ENCODE measurements around the gene GRM7. TPM values are rescaled to one million over a fixed set of nuclear protein-coding genes. Genes with fewer than 3 reads are reported as not detected.

Gene GRM7
- total RNA-seq, 6 experiments from 2014 or later, result not detected

DNA sequence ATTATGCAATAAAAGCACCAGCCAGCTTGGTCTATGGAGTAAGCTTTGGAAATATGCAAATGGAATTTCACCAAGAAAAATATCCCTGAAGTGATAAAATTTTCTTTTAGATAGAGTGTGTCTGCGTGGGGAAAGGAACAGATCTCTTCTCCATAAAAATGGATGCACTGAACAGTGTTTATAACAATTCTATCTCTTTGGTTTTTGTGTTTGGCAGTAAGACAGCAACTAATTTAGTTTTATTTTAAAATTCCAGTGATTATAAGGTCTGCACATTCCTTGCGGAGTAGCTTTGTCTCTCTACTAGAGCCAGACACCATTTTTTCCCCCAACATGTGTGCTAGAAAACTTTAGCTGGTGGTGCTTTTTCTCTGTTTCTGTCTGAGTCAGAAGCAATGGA, 712.4 kb downstream of the GRM7 start:
- H3K9me3 Mint-ChIP-seq, result peaks cover 54% of the 10 kb centered on the region
- TF ChIP-seq, protein P1, sequence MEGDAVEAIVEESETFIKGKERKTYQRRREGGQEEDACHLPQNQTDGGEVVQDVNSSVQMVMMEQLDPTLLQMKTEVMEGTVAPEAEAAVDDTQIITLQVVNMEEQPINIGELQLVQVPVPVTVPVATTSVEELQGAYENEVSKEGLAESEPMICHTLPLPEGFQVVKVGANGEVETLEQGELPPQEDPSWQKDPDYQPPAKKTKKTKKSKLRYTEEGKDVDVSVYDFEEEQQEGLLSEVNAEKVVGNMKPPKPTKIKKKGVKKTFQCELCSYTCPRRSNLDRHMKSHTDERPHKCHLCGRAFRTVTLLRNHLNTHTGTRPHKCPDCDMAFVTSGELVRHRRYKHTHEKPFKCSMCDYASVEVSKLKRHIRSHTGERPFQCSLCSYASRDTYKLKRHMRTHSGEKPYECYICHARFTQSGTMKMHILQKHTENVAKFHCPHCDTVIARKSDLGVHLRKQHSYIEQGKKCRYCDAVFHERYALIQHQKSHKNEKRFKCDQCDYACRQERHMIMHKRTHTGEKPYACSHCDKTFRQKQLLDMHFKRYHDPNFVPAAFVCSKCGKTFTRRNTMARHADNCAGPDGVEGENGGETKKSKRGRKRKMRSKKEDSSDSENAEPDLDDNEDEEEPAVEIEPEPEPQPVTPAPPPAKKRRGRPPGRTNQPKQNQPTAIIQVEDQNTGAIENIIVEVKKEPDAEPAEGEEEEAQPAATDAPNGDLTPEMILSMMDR (IDR thresholded peaks at IDR 0.05), result no peak
- no peaks in the 10 kb centered on the region; the same call in 1 of the 2 replicates for H3K27me3 Mint-ChIP-seq (ENCODE audit: insufficient read depth)

DNA sequence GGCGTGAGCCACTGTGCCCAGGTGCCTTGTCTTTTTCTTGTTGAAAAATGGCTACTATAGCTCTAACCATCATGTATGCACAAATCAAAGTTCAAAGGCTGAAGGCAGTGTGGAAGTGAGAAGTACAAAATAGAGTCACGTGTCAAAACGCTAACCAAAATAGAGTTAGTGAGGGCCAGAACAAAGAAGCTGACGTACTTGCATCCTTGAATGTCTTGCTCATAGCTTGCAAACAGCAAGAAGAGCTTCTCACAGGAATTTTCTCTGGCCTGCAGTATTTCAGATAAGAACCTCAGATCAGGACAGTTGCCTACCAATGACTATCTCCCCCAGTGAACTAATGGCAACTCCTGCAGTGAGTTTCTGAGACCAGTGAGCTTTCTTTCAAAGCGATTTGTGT, 713.5 kb downstream of the GRM7 start:
- peaks cover 8% of the 10 kb centered on the region for H3K36me3 Mint-ChIP-seq (ENCODE audit: low read depth)
- peaks cover 53% of the 10 kb centered on the region for H3K9me3 Mint-ChIP-seq
- no peak for DNase-seq

More for the DNA sequence above, 712.4 kb downstream of the GRM7 start:
- Mint-ChIP-seq H3K27ac (no peak overlapping the region), H3K4me1 (ENCODE audit: low read depth) (no peaks in the 10 kb centered on the region), H3K4me3 (no peak overlapping the region), H3K36me3 (ENCODE audit: low read depth) (peaks cover 8% of the 10 kb centered on the region)
- no peak for DNase-seq

DNA sequence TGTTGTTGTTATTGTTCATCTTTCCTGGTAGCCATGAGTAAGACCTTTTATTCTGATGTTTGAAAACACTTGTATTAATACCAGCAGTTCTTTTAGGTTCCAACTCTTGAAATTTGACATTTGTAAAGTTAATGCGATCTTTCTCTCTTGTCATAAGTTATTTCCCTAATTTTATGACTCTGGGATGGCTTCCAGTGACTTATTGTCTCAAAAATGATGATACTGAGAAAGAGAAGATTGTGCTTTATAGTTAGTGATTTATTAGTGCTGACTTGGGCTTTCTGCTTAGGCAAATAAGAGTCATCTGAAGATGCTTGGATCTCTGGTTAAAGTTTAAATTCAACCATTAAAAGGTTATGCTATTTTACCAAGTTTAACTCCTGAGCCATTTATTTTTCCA, 715.2 kb downstream of the GRM7 start:
- no peak for DNase-seq
- Mint-ChIP-seq H3K27ac (no peak overlapping the region), H3K4me3 (no peak overlapping the region), H3K27me3 (ENCODE audit: insufficient read depth) (no peaks in the 10 kb centered on the region), H3K4me1 (ENCODE audit: low read depth) (no peaks in the 10 kb centered on the region), H3K36me3 (ENCODE audit: low read depth) (peaks cover 8% of the 10 kb centered on the region), H3K9me3 (peaks cover 45% of the 10 kb centered on the region)
- TF ChIP-seq, protein P1 (IDR thresholded peaks at IDR 0.05), result no peak

More for the DNA sequence above, 713.5 kb downstream of the GRM7 start:
- TF ChIP-seq, protein P1 (IDR thresholded peaks at IDR 0.05), result no peak
- no peaks in the 10 kb centered on the region for H3K4me1 Mint-ChIP-seq (ENCODE audit: low read depth)
- no peak overlapping the region for H3K4me3 Mint-ChIP-seq
- no peaks in the 10 kb centered on the region; the same call in 1 of the 2 replicates for H3K27me3 Mint-ChIP-seq (ENCODE audit: insufficient read depth)
- H3K27ac Mint-ChIP-seq, result no peak overlapping the region

DNA sequence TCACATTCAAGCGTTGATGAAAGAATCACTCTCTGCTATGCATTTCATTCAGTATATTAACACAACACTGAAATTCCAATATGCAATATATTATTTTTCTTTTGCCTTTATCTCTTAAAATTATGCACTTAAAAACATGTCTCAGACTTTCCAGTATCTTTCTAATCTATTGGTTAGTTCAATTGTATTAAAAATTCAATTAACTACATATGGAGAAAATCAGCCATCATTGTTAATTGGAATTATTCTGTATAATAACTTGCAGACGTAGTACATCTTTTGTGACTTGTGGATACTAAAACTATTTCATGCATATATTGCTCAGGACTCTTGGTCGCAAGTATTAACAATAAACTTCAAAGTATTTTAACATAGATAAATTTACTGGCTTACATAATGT, 715.6 kb downstream of the GRM7 start:
- no peaks in the 10 kb centered on the region for H3K27me3 Mint-ChIP-seq (ENCODE audit: insufficient read depth)
- peaks cover 44% of the 10 kb centered on the region for H3K9me3 Mint-ChIP-seq
- TF ChIP-seq, protein P1 (IDR thresholded peaks at IDR 0.05), result no peak
- no peak overlapping the region for H3K27ac Mint-ChIP-seq
- no peak overlapping the region for H3K4me3 Mint-ChIP-seq
- no peaks in the 10 kb centered on the region for H3K4me1 Mint-ChIP-seq (ENCODE audit: low read depth)
- no peak for DNase-seq
- peaks cover 4% of the 10 kb centered on the region for H3K36me3 Mint-ChIP-seq (ENCODE audit: low read depth)

DNA sequence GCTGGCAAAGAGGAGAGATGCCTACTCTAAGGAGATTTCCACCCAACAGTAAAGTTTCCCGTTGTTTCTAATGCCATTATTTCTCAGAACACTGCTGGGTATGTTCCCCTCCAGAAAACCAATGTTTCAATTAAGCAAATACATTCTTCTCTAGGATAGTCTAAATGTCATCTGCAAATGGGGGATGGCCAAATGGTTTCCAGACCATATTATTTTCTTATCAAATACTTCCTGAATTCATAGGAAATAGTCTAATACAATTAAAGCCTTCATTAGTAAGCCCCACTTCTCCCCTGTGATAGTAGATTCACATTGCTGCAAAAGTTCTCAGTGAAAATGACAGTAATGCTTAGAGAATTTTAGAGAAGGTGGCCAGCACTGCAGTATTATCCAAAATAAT, 716.6 kb downstream of the GRM7 start:
- no peak for DNase-seq
- H3K4me3 Mint-ChIP-seq, result no peak overlapping the region
- peaks cover 45% of the 10 kb centered on the region for H3K9me3 Mint-ChIP-seq
- no peak overlapping the region for H3K27ac Mint-ChIP-seq
- TF ChIP-seq, protein P1 (IDR thresholded peaks at IDR 0.05), result no peak
- H3K36me3 Mint-ChIP-seq (ENCODE audit: low read depth), result no peaks in the 10 kb centered on the region
- H3K4me1 Mint-ChIP-seq (ENCODE audit: low read depth), result no peaks in the 10 kb centered on the region
- H3K27me3 Mint-ChIP-seq (ENCODE audit: insufficient read depth), result no peaks in the 10 kb centered on the region

DNA sequence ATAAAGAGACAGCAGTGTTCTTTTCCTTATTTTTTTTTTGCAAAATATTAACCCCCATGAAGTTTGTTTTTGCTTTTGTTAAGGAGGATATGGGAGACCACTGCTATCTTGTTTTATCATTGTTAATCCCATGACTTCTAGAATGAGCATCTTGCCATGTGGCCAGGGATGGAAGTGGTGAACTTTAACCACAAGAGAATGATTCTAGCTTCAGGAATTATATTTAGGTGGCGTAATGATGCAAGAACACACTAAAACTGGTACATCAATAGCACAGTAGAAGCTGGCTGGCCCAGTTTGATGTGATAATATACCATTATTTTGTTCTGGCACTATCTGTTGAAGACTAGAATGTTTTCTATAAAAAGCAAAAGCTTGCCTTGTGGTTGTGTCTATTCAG, 720.9 kb downstream of the GRM7 start:
- H3K27me3 Mint-ChIP-seq (ENCODE audit: insufficient read depth), result no peaks in the 10 kb centered on the region
- H3K9me3 Mint-ChIP-seq, result peaks cover 60% of the 10 kb centered on the region
- DNase-seq, result no peak
- TF ChIP-seq, protein P1 (IDR thresholded peaks at IDR 0.05), result no peak
- no peaks in the 10 kb centered on the region for H3K36me3 Mint-ChIP-seq (ENCODE audit: low read depth)
- H3K4me3 Mint-ChIP-seq, result no peak overlapping the region
- no peaks in the 10 kb centered on the region for H3K4me1 Mint-ChIP-seq (ENCODE audit: low read depth)
- H3K27ac Mint-ChIP-seq, result no peak overlapping the region

Measured in HFFc6 (cell line).